ENCODE results near the gene PHPT1. TPM values are rescaled to one million over a fixed set of nuclear protein-coding genes. Genes with fewer than 3 reads are reported as not detected.

PHPT1 gene
- total RNA-seq, 1 donor from 2014 or later = 349 TPM

DNA sequence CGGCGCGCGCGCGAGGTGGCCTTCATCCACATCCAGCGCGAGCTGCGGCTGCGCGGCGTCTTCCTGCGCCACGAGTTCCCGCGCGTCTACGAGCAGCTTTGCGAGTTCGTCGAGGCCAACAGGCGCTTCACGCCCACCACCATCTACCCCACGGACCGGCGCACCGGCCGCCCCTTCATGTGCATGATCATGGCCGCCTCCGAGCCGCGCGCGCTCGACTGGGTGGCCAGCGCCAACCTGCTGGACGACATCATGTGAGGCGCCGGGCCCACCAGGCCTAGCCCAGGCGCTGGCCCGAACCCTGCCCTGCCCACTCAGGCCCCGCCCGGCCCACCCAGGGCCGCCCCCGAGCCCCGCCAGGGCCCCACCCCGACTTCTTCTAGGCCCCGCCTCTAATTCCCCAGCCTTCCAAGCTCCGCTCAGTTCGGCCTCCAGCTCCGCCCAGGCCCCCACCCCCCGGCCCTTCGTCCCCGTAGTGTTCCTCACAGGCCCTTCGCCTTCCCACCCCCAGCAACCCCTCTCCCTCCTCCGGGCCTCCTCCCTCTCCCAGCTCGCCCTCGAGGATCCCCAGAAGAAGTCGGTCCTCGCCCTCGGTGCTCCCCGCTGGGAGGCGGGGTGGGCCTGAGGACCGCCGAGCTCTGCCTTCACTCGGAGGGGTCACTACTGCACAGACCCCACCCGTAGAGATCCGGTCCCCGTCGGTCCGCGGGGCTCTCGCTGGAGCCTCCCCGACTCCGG lies 2.0 kb upstream of the PHPT1 start:
- TF ChIP-seq, protein P1, sequence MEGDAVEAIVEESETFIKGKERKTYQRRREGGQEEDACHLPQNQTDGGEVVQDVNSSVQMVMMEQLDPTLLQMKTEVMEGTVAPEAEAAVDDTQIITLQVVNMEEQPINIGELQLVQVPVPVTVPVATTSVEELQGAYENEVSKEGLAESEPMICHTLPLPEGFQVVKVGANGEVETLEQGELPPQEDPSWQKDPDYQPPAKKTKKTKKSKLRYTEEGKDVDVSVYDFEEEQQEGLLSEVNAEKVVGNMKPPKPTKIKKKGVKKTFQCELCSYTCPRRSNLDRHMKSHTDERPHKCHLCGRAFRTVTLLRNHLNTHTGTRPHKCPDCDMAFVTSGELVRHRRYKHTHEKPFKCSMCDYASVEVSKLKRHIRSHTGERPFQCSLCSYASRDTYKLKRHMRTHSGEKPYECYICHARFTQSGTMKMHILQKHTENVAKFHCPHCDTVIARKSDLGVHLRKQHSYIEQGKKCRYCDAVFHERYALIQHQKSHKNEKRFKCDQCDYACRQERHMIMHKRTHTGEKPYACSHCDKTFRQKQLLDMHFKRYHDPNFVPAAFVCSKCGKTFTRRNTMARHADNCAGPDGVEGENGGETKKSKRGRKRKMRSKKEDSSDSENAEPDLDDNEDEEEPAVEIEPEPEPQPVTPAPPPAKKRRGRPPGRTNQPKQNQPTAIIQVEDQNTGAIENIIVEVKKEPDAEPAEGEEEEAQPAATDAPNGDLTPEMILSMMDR (IDR thresholded peaks at IDR 0.05; ENCODE audit: borderline replicate concordance) = no peak
- H3K27me3 ChIP-seq (ENCODE audit: low read depth) = peaks cover 41% of the 10 kb centered on the region
- H3K4me3 ChIP-seq = peak overlapping the region; percentile 89
- H3K4me1 ChIP-seq = peaks cover 81% of the 10 kb centered on the region
- H3K9me3 ChIP-seq (replicated peaks) = no peaks in the 10 kb centered on the region
- DNase-seq = peak; percentile 82
- intact Hi-C loops (cut with micrococcal nuclease) = no loop called here
- H3K36me3 ChIP-seq = peaks cover 20% of the 10 kb centered on the region
- H3K27ac ChIP-seq (replicated peaks) = peak overlapping the region; percentile 98

DNA sequence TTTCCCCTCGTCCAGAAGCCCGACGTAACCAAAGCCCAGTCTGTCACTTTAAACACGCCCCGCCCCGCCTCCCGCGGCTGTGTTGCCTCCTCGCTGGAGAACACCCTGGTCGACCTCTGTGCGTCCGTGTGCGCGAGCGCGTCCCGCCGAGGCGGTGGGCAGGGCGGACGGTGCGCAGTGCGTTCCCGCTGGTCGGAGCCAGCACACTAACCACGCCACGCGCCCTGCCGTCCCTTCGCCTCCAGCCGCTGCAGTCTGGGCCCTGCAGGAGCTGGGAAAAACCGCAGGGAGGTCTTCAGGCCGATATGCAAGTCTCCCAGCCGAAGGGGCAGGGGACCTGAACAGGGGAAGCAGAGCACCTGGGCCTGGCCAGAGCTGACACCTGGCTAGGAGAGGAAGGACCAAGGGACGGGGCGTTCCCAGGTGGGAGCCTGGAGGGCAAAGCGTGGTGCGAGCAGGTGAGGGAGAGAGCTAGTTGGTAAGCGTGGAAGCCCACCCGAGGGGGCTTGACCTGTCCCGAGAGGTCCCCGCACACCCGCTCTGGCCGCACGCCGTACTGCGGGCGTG lies 1.3 kb upstream of the PHPT1 start:
- H3K9me3 ChIP-seq (replicated peaks) = no peaks in the 10 kb centered on the region
- DNase-seq = peak; percentile 94
- H3K27ac ChIP-seq (replicated peaks) = peak overlapping the region; percentile 98
- peak overlapping the region; percentile 89 for H3K4me3 ChIP-seq
- peaks cover 40% of the 10 kb centered on the region for H3K27me3 ChIP-seq (ENCODE audit: low read depth)
- intact Hi-C loops (cut with micrococcal nuclease) = no loop called here
- H3K4me1 ChIP-seq = peaks cover 78% of the 10 kb centered on the region
- TF ChIP-seq, protein P1 (IDR thresholded peaks at IDR 0.05; ENCODE audit: borderline replicate concordance) = no peak
- peaks cover 20% of the 10 kb centered on the region for H3K36me3 ChIP-seq

DNA sequence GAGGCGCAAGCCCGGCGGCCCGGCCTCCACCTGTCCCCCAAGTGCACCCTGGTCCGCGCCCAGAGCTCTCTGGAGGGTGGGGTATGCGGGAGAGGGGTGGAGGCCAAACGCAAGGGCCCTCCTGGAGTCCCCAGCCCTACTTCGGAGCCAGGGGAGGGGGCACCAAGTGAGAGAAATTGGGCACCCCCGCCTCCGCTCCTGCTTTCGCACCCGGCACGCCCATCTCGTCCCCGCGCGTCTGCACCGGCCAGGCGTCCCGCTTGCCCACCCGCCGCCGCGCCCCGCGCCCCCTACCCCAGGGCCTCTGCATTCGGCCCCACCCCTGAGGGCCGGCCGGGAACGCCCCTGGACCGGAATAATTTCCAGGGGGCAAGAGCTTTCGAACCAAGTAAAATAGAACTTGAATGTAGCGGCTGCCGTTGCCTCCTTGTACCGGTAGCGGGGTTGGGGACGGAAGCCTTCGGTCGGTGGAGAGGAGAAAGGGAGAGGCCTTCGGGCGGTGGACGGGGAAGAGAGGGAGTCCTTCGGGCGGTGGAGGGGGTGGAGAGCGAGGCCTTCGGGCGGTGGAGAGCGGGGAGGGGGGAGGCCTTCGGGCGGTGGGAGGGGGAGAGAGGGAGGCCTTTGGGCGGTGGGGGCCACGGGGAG lies 694 bp upstream of the PHPT1 start:
- H3K9me3 ChIP-seq (replicated peaks) = no peaks in the 10 kb centered on the region
- TF ChIP-seq, protein P1 (IDR thresholded peaks at IDR 0.05; ENCODE audit: borderline replicate concordance) = no peak
- intact Hi-C loops (cut with micrococcal nuclease) = no loop called here
- peaks cover 20% of the 10 kb centered on the region for H3K36me3 ChIP-seq
- peak; percentile 51 for DNase-seq
- H3K27ac ChIP-seq (replicated peaks) = peak overlapping the region; percentile 98
- peaks cover 34% of the 10 kb centered on the region for H3K27me3 ChIP-seq (ENCODE audit: low read depth)
- H3K4me1 ChIP-seq = peaks cover 72% of the 10 kb centered on the region
- H3K4me3 ChIP-seq = peak overlapping the region; percentile 89

DNA sequence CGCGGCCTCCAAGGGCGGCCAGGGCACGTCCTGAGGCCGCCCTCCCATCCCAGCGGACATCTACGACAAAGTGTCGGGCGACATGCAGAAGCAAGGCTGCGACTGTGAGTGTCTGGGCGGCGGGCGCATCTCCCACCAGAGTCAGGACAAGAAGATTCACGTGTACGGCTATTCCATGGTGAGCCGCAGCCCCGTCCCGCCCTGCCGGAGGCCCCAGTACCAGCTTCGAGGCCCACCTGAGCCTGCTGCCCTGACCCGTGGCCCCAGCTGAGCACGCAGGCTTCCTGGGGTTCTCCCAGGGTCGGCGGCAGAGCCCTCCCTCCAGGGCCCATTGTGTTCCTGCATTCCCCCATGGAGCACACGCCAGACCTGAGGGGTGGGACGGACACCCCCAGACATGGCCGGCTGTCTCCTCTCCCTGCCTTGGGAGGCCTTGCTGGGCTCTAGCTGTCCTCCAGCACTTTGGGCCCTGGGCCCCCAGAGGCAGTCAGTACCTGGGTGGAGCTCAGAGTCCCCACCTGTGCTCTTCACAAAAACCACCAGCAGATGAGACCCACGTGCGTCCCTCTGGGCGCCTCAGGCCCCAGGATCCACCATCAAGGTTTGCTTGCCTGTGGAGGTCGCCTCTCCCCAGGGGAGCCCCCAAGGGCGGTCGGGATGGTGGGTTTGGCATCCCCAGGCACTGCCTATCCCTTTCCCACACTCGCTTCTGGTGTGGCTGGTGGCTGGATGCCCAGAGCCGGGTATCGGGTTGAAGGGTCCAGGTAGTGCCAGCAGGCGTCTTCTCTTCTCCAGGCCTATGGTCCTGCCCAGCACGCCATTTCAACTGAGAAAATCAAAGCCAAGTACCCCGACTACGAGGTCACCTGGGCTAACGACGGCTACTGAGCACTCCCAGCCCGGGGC lies 1.0 kb downstream of the PHPT1 start:
- intact Hi-C loops (cut with micrococcal nuclease) = no loop called here
- H3K9me3 ChIP-seq (replicated peaks) = no peaks in the 10 kb centered on the region
- H3K27me3 ChIP-seq (ENCODE audit: low read depth) = peaks cover 20% of the 10 kb centered on the region
- H3K4me3 ChIP-seq = peak overlapping the region; percentile 89
- H3K4me1 ChIP-seq = peaks cover 60% of the 10 kb centered on the region
- no peak for DNase-seq
- TF ChIP-seq, protein P1 (IDR thresholded peaks at IDR 0.05; ENCODE audit: borderline replicate concordance) = no peak
- H3K27ac ChIP-seq (replicated peaks) = peak overlapping the region; percentile 98
- peaks cover 20% of the 10 kb centered on the region for H3K36me3 ChIP-seq

Measured in left ventricle myocardium inferior (tissue), 1 donor.